GM12891 (cell line): ENCODE measurements around the gene RXFP4.

ENCODE experiments used
- PAX5 ChIP-seq: IDR thresholded peaks from 2 replicates; pipeline ENCODE4 v1.6.1; 2011; ENCODE audit warnings: low read length, moderate library complexity, mild to moderate bottlenecking; ENCODE audit not compliant: insufficient read depth, severe bottlenecking
- POLR2A ChIP-seq: IDR thresholded peaks from 2 replicates; pipeline ENCODE4 v1.6.1; 2011; ENCODE audit warnings: low read depth, low read length, control low read depth
- POLR2AphosphoS5 ChIP-seq: IDR thresholded peaks from 2 replicates; pipeline ENCODE4 v1.6.1; 2011; ENCODE audit warnings: low read depth, low read length, control low read depth
- POU2F2 ChIP-seq: IDR thresholded peaks from 2 replicates; pipeline ENCODE4 v1.6.1; 2011; ENCODE audit warnings: low read depth, mild to moderate bottlenecking, control low read depth, low read length, moderate library complexity
- SPI1 ChIP-seq: IDR thresholded peaks from 2 replicates; pipeline ENCODE4 v1.6.1; 2011; ENCODE audit warnings: low read depth, low read length, control low read depth
- TAF1 ChIP-seq: IDR thresholded peaks from 2 replicates; pipeline ENCODE4 v1.6.1; 2011; ENCODE audit warnings: low read depth, low read length, control low read depth

- TF ChIP-seq POLR2A (no peak), POLR2AphosphoS5 (no peak), TAF1 (no peak), SPI1 (no peak), POU2F2 (no peak), PAX5 (no peak)
Measured at GRCh38 chr1:155981266-155982088, 40.0 kb downstream of the RXFP4 start.
